Thyroid gland (tissue), 4 donors: ENCODE results near the gene FAH. TPM values are rescaled to one million over a fixed set of nuclear protein-coding genes. Genes with fewer than 3 reads are reported as not detected.
"Not testable (repeated sequence)": the region's sequence is repeated elsewhere in the genome, so short reads cannot be mapped to it uniquely, and the experiment has no call there.

Source experiments
- DNase-seq, 2 donors: peaks; one replicate each; pipeline ENCODE4 v3.0.0-alpha.2; 2019
- H3K27ac ChIP-seq, 3 donors: fragments of 200-600 bp; sonication (generic); 1 replicate in 2 of 3; 2 replicates in 1 of 3; pipeline ENCODE4 v1.5.1; 2016 to 2019; ENCODE audit warnings: mild to moderate bottlenecking in 1 of 3, moderate library complexity in 1 of 3
- H3K27me3 ChIP-seq: fragments of 200-600 bp; sonication (generic); one replicate; pipeline ENCODE4 v1.5.1; 2019
- H3K36me3 ChIP-seq, 2 donors: fragments of 200-600 bp; sonication (generic); one replicate each; pipeline ENCODE4 v1.5.1; 2016 to 2019
- H3K4me1 ChIP-seq, 2 donors: fragments of 200-600 bp; sonication (generic); one replicate each; pipeline ENCODE4 v1.5.1; 2017 to 2019
- H3K4me3 ChIP-seq, 3 donors: fragments of 200-600 bp; sonication (generic); replicated peaks in 1 of 3; 1 replicate in 2 of 3; 2 replicates in 1 of 3; pipeline ENCODE4 v1.5.1; 2016; ENCODE audit warnings: mild to moderate bottlenecking in 1 of 3
- H3K9me3 ChIP-seq: fragments of 200-600 bp; sonication (generic); one replicate; pipeline ENCODE4 v1.5.1; 2017
- POLR2A ChIP-seq, 2 donors: fragments of 450-650 bp; IDR thresholded peaks; one replicate each; pipeline ENCODE4 v1.6.1; 2017; ENCODE audit warnings: antibody characterized with exemption in 2 of 2, mild to moderate bottlenecking in 2 of 2, moderate library complexity in 1 of 2
- whole genome bisulfite sequencing, 2 donors: methylation state at CpG; one replicate each; pipeline ENCODE4 v1.1.5; 2017; 5-methylcytosine and 5-hydroxymethylcytosine counted together
- intact Hi-C: fragments of 100-400 bp; cut with DNase I; formaldehyde crosslinking; loops from one replicate; pipeline ENCODE4 v1.15.1; 2023
- total RNA-seq, 4 donors: library from RNA; depleted of rRNA; stranded (reverse); fragments of >200 nt; gene quantifications; one replicate each; pipeline ENCODE4 v1.2.3, GENCODE V29; 2016
- TF ChIP-seq, protein P1 (sequence below), 6 experiments: fragments of 200-600 bp in 3 of 6; fragments of 450-650 bp in 3 of 6; sonication (generic) in 3 of 6; IDR thresholded peaks; one replicate each; pipeline ENCODE4 v1.5.1; 2016 to 2019; ENCODE audit warnings: antibody characterized with exemption in 6 of 6, mild to moderate bottlenecking in 2 of 6, inconsistent platforms in 1 of 6, moderate library complexity in 1 of 6

Gene FAH
- total RNA-seq, 4 donors from 2014 or later: 14.0 to 30.2 (median 21.2) TPM

- Histone ChIP-seq H3K4me3 (no peak overlapping the region), H3K9me3 (no peaks in the 10 kb centered on the region), H3K4me1 (peaks cover 0 to 4% of the 10 kb centered on the region in 2 donors), H3K27ac (no peak overlapping the region), H3K36me3 (peaks cover 0 to 4% of the 10 kb centered on the region in 2 donors), H3K27me3 (no peaks in the 10 kb centered on the region)
- TF ChIP-seq, protein P1, sequence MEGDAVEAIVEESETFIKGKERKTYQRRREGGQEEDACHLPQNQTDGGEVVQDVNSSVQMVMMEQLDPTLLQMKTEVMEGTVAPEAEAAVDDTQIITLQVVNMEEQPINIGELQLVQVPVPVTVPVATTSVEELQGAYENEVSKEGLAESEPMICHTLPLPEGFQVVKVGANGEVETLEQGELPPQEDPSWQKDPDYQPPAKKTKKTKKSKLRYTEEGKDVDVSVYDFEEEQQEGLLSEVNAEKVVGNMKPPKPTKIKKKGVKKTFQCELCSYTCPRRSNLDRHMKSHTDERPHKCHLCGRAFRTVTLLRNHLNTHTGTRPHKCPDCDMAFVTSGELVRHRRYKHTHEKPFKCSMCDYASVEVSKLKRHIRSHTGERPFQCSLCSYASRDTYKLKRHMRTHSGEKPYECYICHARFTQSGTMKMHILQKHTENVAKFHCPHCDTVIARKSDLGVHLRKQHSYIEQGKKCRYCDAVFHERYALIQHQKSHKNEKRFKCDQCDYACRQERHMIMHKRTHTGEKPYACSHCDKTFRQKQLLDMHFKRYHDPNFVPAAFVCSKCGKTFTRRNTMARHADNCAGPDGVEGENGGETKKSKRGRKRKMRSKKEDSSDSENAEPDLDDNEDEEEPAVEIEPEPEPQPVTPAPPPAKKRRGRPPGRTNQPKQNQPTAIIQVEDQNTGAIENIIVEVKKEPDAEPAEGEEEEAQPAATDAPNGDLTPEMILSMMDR (IDR thresholded peaks at IDR 0.05): no peak
- TF ChIP-seq POLR2A (IDR thresholded peaks at IDR 0.05): no peak
- intact Hi-C loops: no loop called here
- no peak for DNase-seq
- 82 to 90% methylated on average over 1 of the region's 1 CpG for WGBS, 2 donors
Measured at GRCh38 chr15:80120636-80121035, 32.2 kb upstream of the FAH start.

- WGBS, 2 donors: 92 to 94% methylated on average over 4 of the region's 4 CpGs
- TF ChIP-seq, protein P1 (IDR thresholded peaks at IDR 0.05): no peak
- no peak for TF ChIP-seq POLR2A (IDR thresholded peaks at IDR 0.05)
Measured at GRCh38 chr15:80121546-80121945, 31.3 kb upstream of the FAH start.

GRCh38 chr15:80123034-80123433 lies 29.8 kb upstream of the FAH start:
- Histone ChIP-seq H3K4me3 (no peak overlapping the region), H3K27ac (no peak overlapping the region), H3K36me3 (peaks cover 0 to 4% of the 10 kb centered on the region in 2 donors), H3K27me3 (no peaks in the 10 kb centered on the region), H3K9me3 (no peaks in the 10 kb centered on the region), H3K4me1 (no peaks in the 10 kb centered on the region)
- intact Hi-C loops: no loop called here
- 88 to 95% methylated on average over 6 of the region's 6 CpGs for WGBS, 2 donors
- TF ChIP-seq, protein P1 (IDR thresholded peaks at IDR 0.05): no peak
- no peak for TF ChIP-seq POLR2A (IDR thresholded peaks at IDR 0.05)
- DNase-seq: no peak

More at GRCh38 chr15:80121546-80121945, 31.3 kb upstream of the FAH start:
- H3K4me1 ChIP-seq: peaks cover 0 to 4% of the 10 kb centered on the region in 2 donors
- no peak overlapping the region for H3K4me3 ChIP-seq
- H3K36me3 ChIP-seq: peaks cover 0 to 4% of the 10 kb centered on the region in 2 donors
- H3K9me3 ChIP-seq: no peaks in the 10 kb centered on the region
- intact Hi-C loops: no loop called here
- H3K27ac ChIP-seq: no peak overlapping the region
- DNase-seq: no peak
- no peaks in the 10 kb centered on the region for H3K27me3 ChIP-seq

DNA sequence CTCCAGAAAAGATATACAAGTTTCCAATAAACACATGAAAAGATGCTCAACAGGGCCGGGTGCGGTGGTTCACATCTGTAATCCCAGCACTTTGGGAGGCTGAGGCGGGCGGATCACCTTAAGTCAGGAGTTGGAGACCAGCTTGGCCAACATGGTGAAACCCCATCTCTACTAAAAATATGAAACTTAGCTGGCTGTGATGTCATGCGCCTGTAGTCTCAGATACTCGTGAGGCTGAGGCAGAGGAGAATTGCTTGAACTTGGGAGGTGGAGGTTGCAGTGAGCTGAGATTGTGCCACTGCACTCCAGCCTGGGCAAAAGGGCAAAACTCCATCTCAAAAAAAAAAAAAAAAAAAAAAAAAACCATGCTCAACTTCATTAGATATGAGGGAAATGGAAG lies 25.5 kb upstream of the FAH start:
- H3K4me3 ChIP-seq, H3K4me1 ChIP-seq, H3K9me3 ChIP-seq, H3K27ac ChIP-seq, H3K36me3 ChIP-seq, intact Hi-C loops, DNase-seq, H3K27me3 ChIP-seq: not testable (repeated sequence)
- WGBS, 2 donors: 95 to 97% methylated on average over 6 of the region's 6 CpGs

- intact Hi-C loops: no loop called here
- Histone ChIP-seq H3K4me3 (no peak overlapping the region), H3K9me3 (no peaks in the 10 kb centered on the region), H3K36me3 (peaks cover 0 to 4% of the 10 kb centered on the region in 2 donors), H3K27me3 (no peaks in the 10 kb centered on the region), H3K27ac (no peak overlapping the region), H3K4me1 (no peaks in the 10 kb centered on the region)
- TF ChIP-seq, protein P1 (IDR thresholded peaks at IDR 0.05): no peak
- TF ChIP-seq POLR2A (IDR thresholded peaks at IDR 0.05): no peak
- no peak for DNase-seq
- 86 to 89% methylated on average over 2 of the region's 2 CpGs for WGBS, 2 donors
Measured at GRCh38 chr15:80127911-80128310, 24.9 kb upstream of the FAH start.

DNA sequence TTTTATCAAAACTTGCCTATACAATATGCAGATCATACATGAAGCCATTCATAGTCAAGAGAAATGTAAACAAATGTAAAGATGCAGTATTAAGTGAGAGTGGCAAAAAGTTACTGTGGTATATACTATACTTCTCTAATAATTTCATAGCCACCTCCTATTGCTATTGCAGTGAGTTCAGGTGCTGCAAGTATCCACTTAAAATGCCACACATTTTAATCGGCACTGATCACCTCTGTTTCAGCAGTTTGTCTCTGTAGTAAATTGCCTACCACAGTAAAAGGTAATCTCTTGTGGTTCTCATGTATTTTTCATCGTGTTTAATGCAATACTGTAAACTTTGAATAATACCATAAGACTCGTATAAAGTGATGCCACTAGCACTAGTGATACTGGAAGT lies 20.4 kb upstream of the FAH start:
- H3K4me3 ChIP-seq: no peak overlapping the region
- H3K36me3 ChIP-seq: peaks cover 0 to 10% of the 10 kb centered on the region in 2 donors
- TF ChIP-seq, protein P1 (IDR thresholded peaks at IDR 0.05): no peak
- no peak for TF ChIP-seq POLR2A (IDR thresholded peaks at IDR 0.05)
- H3K27ac ChIP-seq: no peak overlapping the region
- H3K27me3 ChIP-seq: no peaks in the 10 kb centered on the region
- no peak for DNase-seq
- H3K4me1 ChIP-seq: no peaks in the 10 kb centered on the region
- H3K9me3 ChIP-seq: no peaks in the 10 kb centered on the region
- WGBS, 2 donors: 91 to 96% methylated on average over 3 of the region's 3 CpGs
- intact Hi-C loops: no loop called here
